ENCODE measurements around the gene KPNA4. TPM values are rescaled to one million over a fixed set of nuclear protein-coding genes. Genes with fewer than 3 reads are reported as not detected.

The KPNA4 gene
- polyA plus RNA-seq, 1 experiment, result 28.4 TPM

DNA sequence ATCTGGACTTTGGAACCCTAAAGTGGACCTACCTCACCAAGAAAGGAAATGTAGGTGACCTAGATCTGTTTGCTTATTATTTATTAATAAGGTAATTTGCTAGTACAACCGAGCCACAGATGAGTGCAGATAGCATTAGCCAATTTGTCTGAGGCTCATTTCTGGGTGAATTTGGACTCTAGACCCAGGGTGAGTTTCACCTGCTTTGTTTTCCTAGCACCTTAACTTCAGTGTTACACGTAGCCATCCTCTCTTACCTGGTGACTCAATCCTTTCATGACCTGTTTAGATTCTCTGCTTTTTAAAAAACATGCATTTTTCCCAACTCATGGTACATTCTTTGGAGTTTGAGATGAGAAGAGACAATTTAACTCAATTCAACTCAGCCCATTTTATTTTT, 33.5 kb upstream of the KPNA4 start:
- DNase-seq (ENCODE audit: low read depth, low spot score), result no peak
- POLR2A ChIA-PET, result no interaction called here
- CTCF ChIA-PET, result no interaction called here

DNA sequence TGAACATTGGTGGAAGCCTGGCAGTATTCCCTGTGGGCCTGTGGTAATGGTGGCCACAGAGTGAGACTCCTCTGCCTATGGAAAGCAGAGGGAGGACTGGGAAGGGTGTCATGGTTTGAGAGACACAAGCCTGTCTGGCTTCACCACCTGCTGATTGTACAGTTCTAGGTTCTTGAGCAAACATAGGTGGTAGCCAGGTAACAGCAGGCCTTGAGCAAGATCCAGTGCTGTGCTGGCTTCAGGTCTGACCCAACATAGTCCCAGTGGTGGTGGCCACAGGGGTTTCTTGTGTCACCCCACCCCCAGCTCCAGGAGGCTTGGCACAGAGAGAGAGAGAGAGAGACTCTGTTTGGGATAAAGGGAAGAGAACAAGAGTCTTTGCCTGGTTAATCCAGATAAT, 22.7 kb upstream of the KPNA4 start:
- no peak overlapping the region for H3K4me3 ChIP-seq (ENCODE audit: low read depth, low read length)
- ChIA-PET POLR2A (no interaction called here), CTCF (interaction anchor here (0.6 kb wide), 1 partner anchor 179 kb away, joined by 4 read pairs; no protein-coding TSS in a partner anchor)
- H3K27ac ChIP-seq (ENCODE audit: low read depth, low read length), result no peak overlapping the region
- TF ChIP-seq, protein P1, sequence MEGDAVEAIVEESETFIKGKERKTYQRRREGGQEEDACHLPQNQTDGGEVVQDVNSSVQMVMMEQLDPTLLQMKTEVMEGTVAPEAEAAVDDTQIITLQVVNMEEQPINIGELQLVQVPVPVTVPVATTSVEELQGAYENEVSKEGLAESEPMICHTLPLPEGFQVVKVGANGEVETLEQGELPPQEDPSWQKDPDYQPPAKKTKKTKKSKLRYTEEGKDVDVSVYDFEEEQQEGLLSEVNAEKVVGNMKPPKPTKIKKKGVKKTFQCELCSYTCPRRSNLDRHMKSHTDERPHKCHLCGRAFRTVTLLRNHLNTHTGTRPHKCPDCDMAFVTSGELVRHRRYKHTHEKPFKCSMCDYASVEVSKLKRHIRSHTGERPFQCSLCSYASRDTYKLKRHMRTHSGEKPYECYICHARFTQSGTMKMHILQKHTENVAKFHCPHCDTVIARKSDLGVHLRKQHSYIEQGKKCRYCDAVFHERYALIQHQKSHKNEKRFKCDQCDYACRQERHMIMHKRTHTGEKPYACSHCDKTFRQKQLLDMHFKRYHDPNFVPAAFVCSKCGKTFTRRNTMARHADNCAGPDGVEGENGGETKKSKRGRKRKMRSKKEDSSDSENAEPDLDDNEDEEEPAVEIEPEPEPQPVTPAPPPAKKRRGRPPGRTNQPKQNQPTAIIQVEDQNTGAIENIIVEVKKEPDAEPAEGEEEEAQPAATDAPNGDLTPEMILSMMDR (IDR thresholded peaks at IDR 0.05; ENCODE audit: low read depth, low read length), result no peak
- DNase-seq (ENCODE audit: low read depth, low spot score), result no peak
- no peaks in the 10 kb centered on the region for H3K9me3 ChIP-seq (ENCODE audit: control insufficient read depth, insufficient read depth, low read length)
- H3K27me3 ChIP-seq (ENCODE audit: control insufficient read depth, insufficient read depth, low read length), result peaks cover 2% of the 10 kb centered on the region

More for the DNA sequence above, 33.5 kb upstream of the KPNA4 start:
- H3K27ac ChIP-seq (ENCODE audit: low read depth, low read length), result no peak overlapping the region
- H3K27me3 ChIP-seq (ENCODE audit: control insufficient read depth, insufficient read depth, low read length), result no peaks in the 10 kb centered on the region
- no peak overlapping the region for H3K4me3 ChIP-seq (ENCODE audit: low read depth, low read length)
- no peaks in the 10 kb centered on the region for H3K9me3 ChIP-seq (ENCODE audit: control insufficient read depth, insufficient read depth, low read length)
- TF ChIP-seq, protein P1 (IDR thresholded peaks at IDR 0.05; ENCODE audit: low read depth, low read length), result no peak

DNA sequence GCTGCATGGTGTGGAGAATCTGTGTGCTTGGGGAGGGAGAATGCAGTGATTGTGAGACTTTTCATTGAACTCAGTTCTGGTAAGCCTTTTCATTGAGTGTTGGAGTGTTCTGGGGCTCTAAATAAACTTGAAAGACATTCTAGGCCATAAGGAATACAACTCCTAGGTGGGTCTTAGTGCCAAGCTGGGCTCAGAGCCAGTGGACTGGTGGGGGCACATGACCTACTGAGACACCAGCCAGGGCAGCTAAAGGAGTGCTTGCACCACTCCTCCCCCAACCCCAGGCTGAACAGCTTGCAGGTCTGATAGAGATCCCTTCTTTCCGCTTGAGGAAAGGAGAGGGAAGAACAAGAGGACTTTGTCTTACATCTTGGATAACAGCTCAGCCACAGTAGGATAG, 21.7 kb upstream of the KPNA4 start:
- POLR2A ChIA-PET, result no interaction called here
- DNase-seq (ENCODE audit: low read depth, low spot score), result no peak
- H3K9me3 ChIP-seq (ENCODE audit: control insufficient read depth, insufficient read depth, low read length), result no peaks in the 10 kb centered on the region
- no peak overlapping the region for H3K27ac ChIP-seq (ENCODE audit: low read depth, low read length)
- TF ChIP-seq, protein P1 (IDR thresholded peaks at IDR 0.05; ENCODE audit: low read depth, low read length), result no peak
- H3K27me3 ChIP-seq (ENCODE audit: control insufficient read depth, insufficient read depth, low read length), result peaks cover 2% of the 10 kb centered on the region
- CTCF ChIA-PET, result no interaction called here
- no peak overlapping the region for H3K4me3 ChIP-seq (ENCODE audit: low read depth, low read length)

DNA sequence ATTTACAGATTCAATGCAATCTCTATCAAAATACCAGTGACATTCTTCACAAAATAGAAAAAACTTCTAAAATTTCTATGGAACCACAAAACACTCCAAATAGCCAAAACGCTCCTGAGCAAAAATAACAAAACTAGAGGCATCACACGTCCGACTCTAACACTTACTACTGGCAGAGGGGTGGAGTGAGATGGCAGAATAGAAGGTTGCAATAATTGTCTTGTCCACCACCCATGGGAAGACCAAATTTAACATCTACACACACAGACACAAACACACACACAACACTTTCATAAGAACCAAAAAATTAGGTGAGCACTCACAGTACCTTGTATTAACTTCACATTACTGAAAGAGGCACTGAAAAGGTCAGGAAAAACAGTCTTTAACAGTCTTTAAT, 21.3 kb upstream of the KPNA4 start:
- Histone ChIP-seq H3K4me3 (ENCODE audit: low read depth, low read length) (no peak overlapping the region), H3K27me3 (ENCODE audit: control insufficient read depth, insufficient read depth, low read length) (peaks cover 2% of the 10 kb centered on the region), H3K27ac (ENCODE audit: low read depth, low read length) (no peak overlapping the region), H3K9me3 (ENCODE audit: control insufficient read depth, insufficient read depth, low read length) (no peaks in the 10 kb centered on the region)
- ChIA-PET POLR2A (no interaction called here), CTCF (no interaction called here)
- no peak for DNase-seq (ENCODE audit: low read depth, low spot score)
- TF ChIP-seq, protein P1 (IDR thresholded peaks at IDR 0.05; ENCODE audit: low read depth, low read length), result no peak

DNA sequence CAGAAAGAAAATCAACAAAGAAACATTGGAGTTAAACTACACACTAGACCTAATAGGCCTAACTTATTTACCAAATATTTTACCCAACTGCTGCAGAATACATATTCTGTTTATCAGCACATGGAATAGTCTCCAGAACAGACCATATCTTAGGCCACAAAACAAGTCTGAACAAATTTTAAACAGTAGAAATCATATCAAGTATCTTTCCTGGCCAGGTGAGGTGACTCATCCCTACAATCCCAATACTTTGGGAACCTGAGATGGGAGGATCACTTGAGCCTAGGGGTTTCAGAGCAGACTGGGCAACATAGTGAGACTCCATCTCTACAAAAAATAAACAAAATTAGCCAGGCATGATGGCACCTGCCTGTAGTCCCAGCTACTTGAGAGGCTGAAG, 18.1 kb upstream of the KPNA4 start:
- H3K27me3 ChIP-seq (ENCODE audit: control insufficient read depth, insufficient read depth, low read length), result peaks cover 2% of the 10 kb centered on the region
- ChIA-PET POLR2A (no interaction called here), CTCF (no interaction called here)
- no peaks in the 10 kb centered on the region for H3K9me3 ChIP-seq (ENCODE audit: control insufficient read depth, insufficient read depth, low read length)
- DNase-seq (ENCODE audit: low read depth, low spot score), result no peak
- TF ChIP-seq, protein P1 (IDR thresholded peaks at IDR 0.05; ENCODE audit: low read depth, low read length), result no peak
- H3K4me3 ChIP-seq (ENCODE audit: low read depth, low read length), result no peak overlapping the region
- no peak overlapping the region for H3K27ac ChIP-seq (ENCODE audit: low read depth, low read length)

Data from AG04450 (cell line).